KMS-11 (cell line): ENCODE measurements around the gene CXorf58.
"Not testable (repeated sequence)": the region's sequence is repeated elsewhere in the genome, so short reads cannot be mapped to it uniquely, and the experiment has no call there.

Experiments
- H2AFZ ChIP-seq: fragments of 200-600 bp; sonication (generic); 2 replicates; pipeline ENCODE4 v1.6.1; 2016; ENCODE audit warnings: antibody characterized with exemption, mixed run types, low read depth
- H3K27ac ChIP-seq: fragments of 200-600 bp; sonication (generic); 2 replicates; pipeline ENCODE4 v1.6.1; 2016; ENCODE audit warnings: mild to moderate bottlenecking, mixed run types
- H3K27me3 ChIP-seq: fragments of 200-600 bp; sonication (generic); 2 replicates; pipeline ENCODE4 v1.6.1; 2017; ENCODE audit warnings: mild to moderate bottlenecking, low read depth, mixed run types, moderate library complexity; ENCODE audit not compliant: insufficient read depth
- H3K36me3 ChIP-seq: fragments of 200-600 bp; sonication (generic); 2 replicates; pipeline ENCODE4 v1.6.1; 2017; ENCODE audit warnings: mild to moderate bottlenecking, mixed run types; ENCODE audit not compliant: insufficient read depth
- H3K4me1 ChIP-seq: fragments of 200-600 bp; sonication (generic); 2 replicates; pipeline ENCODE4 v1.6.1; 2016; ENCODE audit warnings: mild to moderate bottlenecking, low read depth, mixed run types; ENCODE audit not compliant: poor library complexity, severe bottlenecking
- H3K4me2 ChIP-seq: fragments of 200-600 bp; sonication (generic); 2 replicates; pipeline ENCODE4 v1.7.0; 2016; ENCODE audit warnings: mild to moderate bottlenecking, mixed run types
- H3K4me3 ChIP-seq: fragments of 200-600 bp; sonication (generic); IDR thresholded peaks from 2 replicates; pipeline ENCODE4 v1.6.1; 2017; ENCODE audit warnings: low read depth, low read length, mixed read lengths; ENCODE audit not compliant: insufficient read depth
- H3K79me2 ChIP-seq: fragments of 200-600 bp; sonication (generic); 2 replicates; pipeline ENCODE4 v1.6.1; 2016; ENCODE audit warnings: low read depth, mixed run types; ENCODE audit not compliant: insufficient read depth
- H3K9ac ChIP-seq: fragments of 200-600 bp; sonication (generic); 2 replicates; pipeline ENCODE4 v1.6.1; 2016; ENCODE audit warnings: mild to moderate bottlenecking, mixed run types
- H4K20me1 ChIP-seq: fragments of 200-600 bp; sonication (generic); 2 replicates; pipeline ENCODE4 v1.6.1; 2016; ENCODE audit warnings: mild to moderate bottlenecking, mixed run types; ENCODE audit not compliant: insufficient read depth
- CTCF ChIP-seq: fragments of 200-600 bp; sonication (generic); conservative IDR thresholded peaks from 2 replicates; pipeline ENCODE4 v1.6.1; 2017; ENCODE audit warnings: low read depth, mild to moderate bottlenecking, antibody characterized with exemption, low read length, moderate library complexity, mixed read lengths

CXorf58 gene

GRCh38 chrX:23888887-23889501, 18.8 kb upstream of the CXorf58 start:
- H3K27ac ChIP-seq = no peak overlapping the region
- no peak overlapping the region for H2AFZ ChIP-seq
- no peaks in the 10 kb centered on the region for H3K4me1 ChIP-seq
- H3K27me3 ChIP-seq = no peaks in the 10 kb centered on the region
- no peaks in the 10 kb centered on the region for H3K36me3 ChIP-seq
- no peak for TF ChIP-seq CTCF
- no peaks in the 10 kb centered on the region for H3K79me2 ChIP-seq
- no peak overlapping the region for H3K4me2 ChIP-seq
- H4K20me1 ChIP-seq = no peaks in the 10 kb centered on the region
- no peak overlapping the region for H3K4me3 ChIP-seq
- H3K9ac ChIP-seq = no peak overlapping the region

GRCh38 chrX:23890933-23891332, 16.9 kb upstream of the CXorf58 start:
- no peaks in the 10 kb centered on the region for H3K36me3 ChIP-seq
- no peak overlapping the region for H3K27ac ChIP-seq
- H3K4me2 ChIP-seq = no peak overlapping the region
- H3K27me3 ChIP-seq = no peaks in the 10 kb centered on the region
- H2AFZ ChIP-seq = no peak overlapping the region
- no peak overlapping the region for H3K4me3 ChIP-seq
- no peaks in the 10 kb centered on the region for H4K20me1 ChIP-seq
- H3K9ac ChIP-seq = no peak overlapping the region
- no peaks in the 10 kb centered on the region for H3K79me2 ChIP-seq
- no peak for TF ChIP-seq CTCF
- H3K4me1 ChIP-seq = no peaks in the 10 kb centered on the region

DNA sequence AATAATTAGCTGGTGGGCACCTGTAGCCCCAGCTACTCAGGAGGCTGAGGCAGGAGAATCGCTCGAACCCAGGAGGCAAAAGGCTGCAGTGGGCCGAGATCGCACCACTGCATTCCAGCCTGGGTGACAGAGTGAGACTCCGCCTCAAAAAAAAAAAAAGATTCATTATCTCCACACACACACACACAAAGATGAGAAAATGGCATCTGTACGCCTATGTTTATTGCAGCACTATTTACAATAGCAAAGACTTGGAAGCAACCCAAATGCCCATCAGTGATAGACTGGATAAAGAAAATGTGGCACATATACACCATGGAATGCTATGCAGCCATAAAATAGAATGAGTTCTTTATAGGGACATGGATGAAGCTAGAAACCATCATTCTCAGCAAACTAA, 12.8 kb upstream of the CXorf58 start:
- not testable (repeated sequence) for H2AFZ ChIP-seq, H3K36me3 ChIP-seq, H3K4me2 ChIP-seq, H3K27me3 ChIP-seq, H3K9ac ChIP-seq, H3K4me1 ChIP-seq, H4K20me1 ChIP-seq, H3K79me2 ChIP-seq, H3K4me3 ChIP-seq, H3K27ac ChIP-seq

DNA sequence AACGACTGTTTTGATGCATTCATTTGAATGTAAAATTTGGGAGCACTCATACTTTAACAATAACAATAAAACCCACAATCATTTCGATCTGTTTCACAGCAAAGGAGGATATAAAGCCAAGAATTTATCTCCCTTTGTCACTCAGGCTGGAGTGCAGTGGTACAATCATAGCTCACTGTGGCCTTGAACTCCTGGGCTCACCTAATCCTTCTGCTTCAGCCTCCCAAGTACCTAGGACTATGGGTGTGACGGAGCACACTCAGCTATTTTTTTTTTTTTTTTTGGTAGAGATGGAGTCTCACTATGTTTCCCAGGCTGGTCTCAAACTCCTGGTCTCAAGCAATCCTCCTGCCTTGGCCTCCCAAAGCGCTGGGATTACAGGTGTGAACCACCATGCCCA, 11.3 kb upstream of the CXorf58 start:
- not testable (repeated sequence) for H4K20me1 ChIP-seq, H3K4me1 ChIP-seq, H3K36me3 ChIP-seq, H2AFZ ChIP-seq, H3K27me3 ChIP-seq, H3K9ac ChIP-seq, H3K79me2 ChIP-seq, H3K27ac ChIP-seq, H3K4me3 ChIP-seq, H3K4me2 ChIP-seq

DNA sequence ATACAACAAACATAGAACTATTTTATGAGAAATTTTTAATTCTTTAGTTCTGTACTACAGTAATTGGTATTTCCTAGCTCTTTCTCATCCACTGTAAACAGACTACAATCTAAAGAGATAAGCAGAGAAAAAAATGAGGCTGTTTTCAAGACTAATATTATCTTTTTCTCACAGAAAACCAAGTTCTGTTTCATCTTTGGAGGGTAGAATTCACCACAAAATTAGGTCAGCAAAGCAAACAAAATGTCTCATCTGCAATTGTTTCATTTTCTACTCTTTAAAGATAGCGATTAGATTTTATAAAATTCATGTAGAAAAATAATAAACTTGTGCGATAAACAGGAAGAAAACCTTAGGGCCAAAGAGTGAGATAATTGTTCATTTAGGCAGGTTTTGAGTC, 10.8 kb upstream of the CXorf58 start:
- no peak overlapping the region for H2AFZ ChIP-seq
- H3K27ac ChIP-seq = no peak overlapping the region
- no peak overlapping the region for H3K4me3 ChIP-seq
- no peak for TF ChIP-seq CTCF
- no peaks in the 10 kb centered on the region for H3K27me3 ChIP-seq
- no peak overlapping the region for H3K9ac ChIP-seq
- no peaks in the 10 kb centered on the region for H3K36me3 ChIP-seq
- no peak overlapping the region for H3K4me2 ChIP-seq
- H3K79me2 ChIP-seq = no peaks in the 10 kb centered on the region
- H3K4me1 ChIP-seq = peaks cover 8% of the 10 kb centered on the region
- no peaks in the 10 kb centered on the region for H4K20me1 ChIP-seq
